GM13977 (cell line): Measurements from ENCODE around the gene ZZZ3.
A peak's percentile ranks its signal among the peaks of the same experiment; 100 is the strongest.

ENCODE experiments used
- DNase-seq: peaks from one replicate; pipeline ENCODE4 v3.0.0; 2012; ENCODE audit warnings: low spot score
- in situ Hi-C: fragments of 300-500 bp; cut with MboI; formaldehyde crosslinking; loops from one replicate; pipeline ENCODE4 v1.12.0; 2022; ENCODE audit warnings: low sequenced_read_pairs, low pct_unique_long_range_greater_than_20kb, mixed read lengths, inconsistent platforms; ENCODE audit not compliant: unreplicated experiment
- TF ChIP-seq, protein P1 (sequence below): IDR thresholded peaks from 2 replicates; pipeline ENCODE4 v1.5.1; 2012; ENCODE audit warnings: mild to moderate bottlenecking, control low read depth; ENCODE audit not compliant: insufficient read depth; ENCODE audit errors: extremely low read depth, missing control alignments

The ZZZ3 gene

GRCh38 chr1:77682460-77683159, at the start of gene ZZZ3:
Gene ZZZ3 (minus strand): TSS chr1:77682658. CDS start chr1:77633354, 49,304 bp downstream.
- DNase-seq: peak; percentile 93
- TF ChIP-seq, protein P1, sequence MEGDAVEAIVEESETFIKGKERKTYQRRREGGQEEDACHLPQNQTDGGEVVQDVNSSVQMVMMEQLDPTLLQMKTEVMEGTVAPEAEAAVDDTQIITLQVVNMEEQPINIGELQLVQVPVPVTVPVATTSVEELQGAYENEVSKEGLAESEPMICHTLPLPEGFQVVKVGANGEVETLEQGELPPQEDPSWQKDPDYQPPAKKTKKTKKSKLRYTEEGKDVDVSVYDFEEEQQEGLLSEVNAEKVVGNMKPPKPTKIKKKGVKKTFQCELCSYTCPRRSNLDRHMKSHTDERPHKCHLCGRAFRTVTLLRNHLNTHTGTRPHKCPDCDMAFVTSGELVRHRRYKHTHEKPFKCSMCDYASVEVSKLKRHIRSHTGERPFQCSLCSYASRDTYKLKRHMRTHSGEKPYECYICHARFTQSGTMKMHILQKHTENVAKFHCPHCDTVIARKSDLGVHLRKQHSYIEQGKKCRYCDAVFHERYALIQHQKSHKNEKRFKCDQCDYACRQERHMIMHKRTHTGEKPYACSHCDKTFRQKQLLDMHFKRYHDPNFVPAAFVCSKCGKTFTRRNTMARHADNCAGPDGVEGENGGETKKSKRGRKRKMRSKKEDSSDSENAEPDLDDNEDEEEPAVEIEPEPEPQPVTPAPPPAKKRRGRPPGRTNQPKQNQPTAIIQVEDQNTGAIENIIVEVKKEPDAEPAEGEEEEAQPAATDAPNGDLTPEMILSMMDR: no peak
- in situ Hi-C loops: no loop called here

DNA sequence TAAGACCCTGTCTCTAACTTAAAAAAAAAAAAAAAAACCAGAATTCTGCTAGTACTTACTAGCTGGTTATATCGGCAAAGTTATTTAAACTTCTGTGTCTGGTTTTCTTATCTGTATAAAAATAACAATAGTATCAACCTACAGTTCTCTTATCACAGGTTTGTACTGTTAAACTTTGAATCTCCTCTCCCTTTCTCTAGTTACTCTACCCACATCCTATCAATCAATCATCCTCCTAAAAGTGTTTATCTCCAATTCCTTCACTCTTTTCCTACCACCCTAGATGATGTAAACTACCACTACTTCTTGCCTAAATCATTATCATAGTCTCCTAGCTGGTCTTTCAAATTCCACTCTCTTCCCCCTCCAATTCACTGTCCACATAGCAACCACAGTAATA, 49.6 kb upstream of the ZZZ3 start:
- no peak for DNase-seq
- in situ Hi-C loops: no loop called here
- TF ChIP-seq, protein P1: no peak

- in situ Hi-C loops: no loop called here
- no peak for DNase-seq
- TF ChIP-seq, protein P1: no peak
Observed at GRCh38 chr1:77725706-77726105, 43.2 kb upstream of the ZZZ3 start.

- no peak for DNase-seq
- TF ChIP-seq, protein P1: no peak
- in situ Hi-C loops: no loop called here
Observed at GRCh38 chr1:77718181-77718580, 35.7 kb upstream of the ZZZ3 start.

DNA sequence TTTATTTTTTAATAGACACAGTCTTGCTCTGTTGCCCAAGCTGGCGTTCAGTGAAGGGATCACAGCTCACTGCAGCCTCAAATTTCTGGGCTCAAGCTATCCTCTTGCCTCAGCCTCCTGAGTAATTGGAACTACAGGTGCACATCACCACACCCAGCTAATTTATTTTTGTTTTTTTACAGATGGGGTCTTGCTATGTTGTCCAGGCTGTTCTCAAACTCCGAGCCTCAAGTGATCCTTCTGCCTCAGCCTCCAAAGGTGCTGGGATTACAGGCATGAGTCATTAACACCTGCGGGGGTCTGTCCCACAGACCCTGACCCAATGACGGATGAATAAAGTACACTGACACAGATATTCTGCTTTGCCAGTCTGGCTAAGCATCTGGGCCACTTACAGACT, 33.6 kb upstream of the ZZZ3 start:
- TF ChIP-seq, protein P1: no peak
- in situ Hi-C loops: no loop called here
- DNase-seq: no peak

GRCh38 chr1:77709727-77710126, 27.3 kb upstream of the ZZZ3 start:
- in situ Hi-C loops: no loop called here
- DNase-seq: no peak
- TF ChIP-seq, protein P1: no peak

GRCh38 chr1:77706321-77706720, 23.9 kb upstream of the ZZZ3 start:
- TF ChIP-seq, protein P1: no peak
- DNase-seq: no peak
- in situ Hi-C loops: no loop called here
